ENCODE data around the gene SYTL3.
"Not testable (repeated sequence)": the region's sequence is repeated elsewhere in the genome, so short reads cannot be mapped to it uniquely, and the experiment has no call there.

SYTL3 gene

DNA sequence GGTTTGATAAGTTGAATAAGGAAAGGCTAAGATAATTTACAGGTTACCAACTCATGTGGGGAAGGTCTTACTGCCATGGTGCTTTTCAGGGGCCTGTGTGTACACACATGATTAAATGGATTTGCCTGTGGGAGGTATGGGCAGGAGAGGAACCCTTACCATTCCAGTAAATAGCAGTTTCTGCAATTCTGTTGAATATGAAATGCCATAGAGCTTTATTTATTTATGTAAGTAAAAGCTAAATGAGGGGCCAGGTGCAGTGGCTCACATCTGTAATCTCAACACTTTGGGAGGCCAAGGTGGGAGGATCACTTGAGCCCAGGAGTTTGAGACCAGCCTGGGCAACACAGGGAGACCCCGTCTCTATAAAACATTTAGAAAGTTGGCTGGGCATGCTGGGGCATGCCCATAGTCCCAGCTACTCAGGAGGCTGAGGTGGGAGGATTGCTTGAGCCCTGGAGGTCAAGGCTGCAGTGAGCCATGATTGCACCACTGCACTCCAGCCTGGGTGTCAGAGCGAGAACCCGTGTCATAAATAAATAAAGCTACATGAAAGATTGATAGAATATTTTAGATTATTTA, 17.2 kb upstream of the SYTL3 start:
- not testable (repeated sequence) for H3K9me3 ChIP-seq (ENCODE audit: control insufficient read depth, insufficient read depth, low read length); H3K4me1 ChIP-seq (ENCODE audit: control insufficient read depth, insufficient read depth, low read length); H3K9ac ChIP-seq (ENCODE audit: low read depth, low read length); H3K27ac ChIP-seq (ENCODE audit: low read depth, low read length); H3K27me3 ChIP-seq (ENCODE audit: control insufficient read depth, insufficient read depth, low read length); H3K4me3 ChIP-seq (ENCODE audit: low read depth, low read length)
- peaks cover 80% of the 10 kb centered on the region for H3K36me3 ChIP-seq (ENCODE audit: control insufficient read depth, insufficient read depth, low read length)

DNA sequence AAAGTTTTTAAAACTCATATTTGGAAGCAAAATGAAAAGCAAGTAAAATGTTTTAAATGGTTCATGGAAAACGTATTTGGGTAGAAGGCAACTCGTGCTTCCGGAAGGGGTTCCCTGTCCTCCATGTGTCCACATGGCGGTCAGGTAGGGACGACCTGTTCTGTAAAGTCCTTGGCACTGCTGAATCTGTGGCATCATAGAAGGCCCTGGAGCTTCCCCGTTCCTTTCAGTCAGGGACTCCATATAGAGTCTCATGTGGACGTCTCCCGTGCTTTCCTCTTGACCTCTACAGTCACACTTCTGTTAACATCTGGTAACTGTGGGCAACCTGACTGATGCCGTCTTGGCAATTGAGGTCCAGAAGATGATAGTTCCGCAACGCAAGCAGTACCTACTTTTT, 16.7 kb upstream of the SYTL3 start:
- Histone ChIP-seq H3K36me3 (ENCODE audit: control insufficient read depth, insufficient read depth, low read length) (peaks cover 80% of the 10 kb centered on the region), H3K27me3 (ENCODE audit: control insufficient read depth, insufficient read depth, low read length) (no peaks in the 10 kb centered on the region), H3K9ac (ENCODE audit: low read depth, low read length) (no peak overlapping the region), H3K4me3 (ENCODE audit: low read depth, low read length) (no peak overlapping the region), H3K9me3 (ENCODE audit: control insufficient read depth, insufficient read depth, low read length) (no peaks in the 10 kb centered on the region), H3K4me1 (ENCODE audit: control insufficient read depth, insufficient read depth, low read length) (peaks cover 5% of the 10 kb centered on the region; the same call in 1 of the 2 replicates), H3K27ac (ENCODE audit: low read depth, low read length) (no peak overlapping the region)

DNA sequence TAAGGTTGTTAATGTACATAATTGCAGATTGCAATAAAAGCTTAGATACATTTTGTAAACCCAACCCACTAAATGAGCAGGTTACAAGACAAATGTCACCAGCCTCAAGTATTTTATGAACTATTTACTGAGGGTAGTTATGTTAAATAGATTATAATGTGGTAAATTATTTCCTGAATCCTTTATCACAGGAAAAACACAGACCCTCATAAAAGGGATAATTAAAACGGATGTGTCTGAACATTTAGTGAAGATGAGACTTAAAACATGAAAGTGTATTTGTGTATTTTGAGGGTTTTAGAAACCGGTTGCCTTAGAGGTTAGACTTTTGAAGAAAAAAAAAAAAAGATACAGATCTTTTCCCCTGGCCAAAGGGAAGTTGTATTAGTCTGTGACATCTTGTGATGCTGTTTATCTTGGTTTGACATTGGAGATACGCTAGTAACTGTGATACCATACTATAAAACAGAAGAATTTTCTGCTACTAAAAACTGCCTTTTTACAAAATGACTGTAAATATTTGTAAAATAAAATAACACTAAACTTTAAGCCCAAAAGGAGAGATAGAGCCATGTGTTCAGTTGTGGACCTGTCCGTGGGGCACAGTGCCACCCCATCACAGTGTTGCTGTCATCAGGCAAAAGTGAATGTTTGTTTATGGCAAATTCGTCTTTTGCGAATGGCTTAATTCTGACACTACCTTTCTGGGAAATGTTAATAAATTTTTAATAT, 15.0 kb upstream of the SYTL3 start:
- H3K9me3 ChIP-seq (ENCODE audit: control insufficient read depth, insufficient read depth, low read length), result no peaks in the 10 kb centered on the region
- H3K4me3 ChIP-seq (ENCODE audit: low read depth, low read length), result no peak overlapping the region
- no peaks in the 10 kb centered on the region for H3K4me1 ChIP-seq (ENCODE audit: control insufficient read depth, insufficient read depth, low read length)
- no peaks in the 10 kb centered on the region for H3K27me3 ChIP-seq (ENCODE audit: control insufficient read depth, insufficient read depth, low read length)
- no peak overlapping the region for H3K9ac ChIP-seq (ENCODE audit: low read depth, low read length)
- H3K27ac ChIP-seq (ENCODE audit: low read depth, low read length), result no peak overlapping the region
- H3K36me3 ChIP-seq (ENCODE audit: control insufficient read depth, insufficient read depth, low read length), result peaks cover 68% of the 10 kb centered on the region

GRCh38 chr6:158635427-158636073, 14.3 kb upstream of the SYTL3 start:
- Histone ChIP-seq H3K27ac (ENCODE audit: low read depth, low read length) (no peak overlapping the region), H3K9ac (ENCODE audit: low read depth, low read length) (no peak overlapping the region), H3K36me3 (ENCODE audit: control insufficient read depth, insufficient read depth, low read length) (peaks cover 64% of the 10 kb centered on the region), H3K27me3 (ENCODE audit: control insufficient read depth, insufficient read depth, low read length) (no peaks in the 10 kb centered on the region), H3K4me1 (ENCODE audit: control insufficient read depth, insufficient read depth, low read length) (peaks cover 2% of the 10 kb centered on the region; the same call in 1 of the 2 replicates), H3K9me3 (ENCODE audit: control insufficient read depth, insufficient read depth, low read length) (no peaks in the 10 kb centered on the region), H3K4me3 (ENCODE audit: low read depth, low read length) (no peak overlapping the region)

DNA sequence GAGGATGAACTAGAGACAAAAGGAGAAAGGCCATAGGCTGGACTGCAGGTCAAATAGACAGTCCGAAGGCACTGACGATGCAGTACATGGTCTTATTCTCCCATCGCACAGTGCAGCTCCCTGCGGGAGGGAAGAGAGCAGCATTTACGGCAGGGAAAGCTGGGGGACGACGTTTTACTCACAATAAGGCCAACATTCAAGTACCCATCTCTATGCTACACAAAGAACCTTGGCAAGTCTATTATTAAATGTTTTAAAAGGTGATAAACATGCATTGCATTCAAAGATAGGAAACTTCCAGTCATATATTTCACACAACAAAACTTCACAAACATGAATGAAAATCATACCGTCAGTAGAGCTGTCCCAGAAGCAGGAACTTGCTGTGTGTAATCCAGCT, 13.1 kb upstream of the SYTL3 start:
- H3K9me3 ChIP-seq (ENCODE audit: control insufficient read depth, insufficient read depth, low read length), result no peaks in the 10 kb centered on the region
- H3K4me3 ChIP-seq (ENCODE audit: low read depth, low read length), result no peak overlapping the region
- no peak overlapping the region for H3K27ac ChIP-seq (ENCODE audit: low read depth, low read length)
- no peaks in the 10 kb centered on the region for H3K27me3 ChIP-seq (ENCODE audit: control insufficient read depth, insufficient read depth, low read length)
- H3K4me1 ChIP-seq (ENCODE audit: control insufficient read depth, insufficient read depth, low read length), result peaks cover 5% of the 10 kb centered on the region; the same call in 1 of the 2 replicates
- H3K9ac ChIP-seq (ENCODE audit: low read depth, low read length), result no peak overlapping the region
- peaks cover 54% of the 10 kb centered on the region for H3K36me3 ChIP-seq (ENCODE audit: control insufficient read depth, insufficient read depth, low read length)

DNA sequence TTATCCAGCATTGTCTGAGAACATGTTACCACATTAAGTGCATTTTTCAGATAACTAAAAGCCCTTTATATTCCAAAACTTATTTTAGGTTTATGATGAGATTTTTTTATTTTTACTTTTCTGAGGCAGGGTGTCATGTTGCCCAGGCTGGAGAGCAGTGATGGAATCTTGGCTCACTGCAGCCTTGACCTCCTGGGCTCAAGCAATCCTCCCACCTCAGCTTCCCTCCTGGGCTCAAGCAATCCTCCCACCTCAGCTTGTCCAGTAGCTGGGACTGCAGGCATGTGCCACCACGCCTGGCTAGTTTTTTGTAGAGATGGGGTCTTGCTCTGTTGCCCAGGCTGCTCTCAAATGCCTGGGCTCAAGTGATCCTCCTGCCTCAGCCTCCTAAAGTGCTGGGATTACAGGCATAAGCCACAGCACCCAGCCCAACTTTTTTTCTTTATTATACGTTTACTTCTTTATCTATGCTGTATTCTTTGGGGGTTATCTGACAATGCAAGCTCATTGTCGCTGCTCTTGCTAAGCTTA, 11.5 kb upstream of the SYTL3 start:
- no peaks in the 10 kb centered on the region for H3K9me3 ChIP-seq (ENCODE audit: control insufficient read depth, insufficient read depth, low read length)
- H3K36me3 ChIP-seq (ENCODE audit: control insufficient read depth, insufficient read depth, low read length), result peaks cover 42% of the 10 kb centered on the region
- H3K4me1 ChIP-seq (ENCODE audit: control insufficient read depth, insufficient read depth, low read length), result peaks cover 5% of the 10 kb centered on the region; the same call in 1 of the 2 replicates
- H3K4me3 ChIP-seq (ENCODE audit: low read depth, low read length), result no peak overlapping the region
- no peak overlapping the region for H3K9ac ChIP-seq (ENCODE audit: low read depth, low read length)
- H3K27ac ChIP-seq (ENCODE audit: low read depth, low read length), result no peak overlapping the region
- no peaks in the 10 kb centered on the region for H3K27me3 ChIP-seq (ENCODE audit: control insufficient read depth, insufficient read depth, low read length)

DNA sequence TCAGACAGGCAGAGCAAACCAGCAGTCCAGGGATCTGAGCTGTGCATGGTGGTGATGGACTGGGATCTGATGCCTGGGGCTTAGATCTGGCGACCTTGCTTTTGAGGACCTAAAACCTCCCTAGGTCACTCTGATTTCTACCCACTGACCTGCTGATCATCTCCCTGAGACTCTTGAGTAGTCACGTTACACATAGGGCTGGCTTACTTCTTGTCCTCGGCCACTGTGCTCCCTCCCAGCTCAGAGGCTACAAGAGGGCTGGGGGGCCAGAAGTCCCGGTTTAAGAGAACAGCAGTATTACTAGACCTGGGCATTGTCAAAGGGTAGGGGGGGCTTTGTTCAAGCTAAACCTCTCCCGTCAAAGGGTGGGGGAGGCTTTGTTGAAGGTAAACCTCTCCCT, 10.8 kb upstream of the SYTL3 start:
- Histone ChIP-seq H3K4me1 (ENCODE audit: control insufficient read depth, insufficient read depth, low read length) (peaks cover 5% of the 10 kb centered on the region; the same call in 1 of the 2 replicates), H3K4me3 (ENCODE audit: low read depth, low read length) (no peak overlapping the region), H3K27me3 (ENCODE audit: control insufficient read depth, insufficient read depth, low read length) (no peaks in the 10 kb centered on the region), H3K27ac (ENCODE audit: low read depth, low read length) (no peak overlapping the region), H3K9ac (ENCODE audit: low read depth, low read length) (no peak overlapping the region), H3K9me3 (ENCODE audit: control insufficient read depth, insufficient read depth, low read length) (no peaks in the 10 kb centered on the region), H3K36me3 (ENCODE audit: control insufficient read depth, insufficient read depth, low read length) (peaks cover 36% of the 10 kb centered on the region)

DNA sequence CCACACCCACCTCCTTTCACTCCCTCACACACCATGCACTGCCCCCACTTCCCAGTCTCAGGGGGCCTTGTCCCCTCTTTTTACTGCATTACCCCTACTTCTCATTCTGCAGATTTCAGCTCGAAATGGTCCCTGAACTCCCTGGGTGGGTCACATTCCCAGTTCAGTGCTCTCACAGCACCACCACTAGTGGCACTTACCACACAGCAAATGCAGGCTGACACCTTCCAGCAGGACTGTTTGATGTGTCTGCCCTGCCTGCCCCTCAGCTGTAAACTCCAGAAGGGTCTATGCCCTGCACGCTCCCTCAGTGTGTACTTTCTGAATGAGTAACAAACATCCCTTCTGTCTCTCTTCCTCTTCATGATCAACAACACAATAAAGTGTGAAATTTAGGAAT, 9.3 kb upstream of the SYTL3 start:
- no peak overlapping the region for H3K4me3 ChIP-seq (ENCODE audit: low read depth, low read length)
- no peak overlapping the region for H3K9ac ChIP-seq (ENCODE audit: low read depth, low read length)
- no peaks in the 10 kb centered on the region for H3K9me3 ChIP-seq (ENCODE audit: control insufficient read depth, insufficient read depth, low read length)
- H3K27me3 ChIP-seq (ENCODE audit: control insufficient read depth, insufficient read depth, low read length), result peaks cover 5% of the 10 kb centered on the region; the same call in 1 of the 2 replicates
- H3K27ac ChIP-seq (ENCODE audit: low read depth, low read length), result no peak overlapping the region
- peaks cover 22% of the 10 kb centered on the region for H3K36me3 ChIP-seq (ENCODE audit: control insufficient read depth, insufficient read depth, low read length)
- peaks cover 5% of the 10 kb centered on the region; the same call in 1 of the 2 replicates for H3K4me1 ChIP-seq (ENCODE audit: control insufficient read depth, insufficient read depth, low read length)

DNA sequence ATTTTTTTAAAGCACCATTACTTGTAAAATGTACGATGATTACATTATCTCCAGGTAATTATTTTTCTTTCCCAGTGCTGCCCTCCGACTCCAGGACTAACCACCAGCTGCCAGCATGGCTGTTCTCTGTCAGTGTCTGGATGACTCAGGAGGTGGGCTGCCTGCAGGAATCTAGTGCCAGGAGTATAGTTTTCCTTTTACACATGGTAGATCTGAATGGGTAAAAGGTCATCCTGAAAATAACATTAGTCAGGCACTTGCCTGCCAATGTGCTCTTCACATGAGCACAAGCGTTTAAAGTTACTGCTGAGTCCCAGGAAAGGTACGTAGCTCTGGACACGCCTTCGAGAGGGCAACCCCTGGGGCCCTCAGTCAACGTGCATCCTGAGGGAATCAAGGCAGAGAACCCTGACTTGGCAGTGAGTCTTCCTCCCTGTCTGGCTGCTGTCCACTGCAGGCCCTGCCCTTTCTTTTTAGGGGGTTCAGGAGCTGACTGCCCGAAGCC, 7.7 kb upstream of the SYTL3 start:
- Histone ChIP-seq H3K27ac (ENCODE audit: low read depth, low read length) (no peak overlapping the region), H3K4me3 (ENCODE audit: low read depth, low read length) (no peak overlapping the region), H3K9me3 (ENCODE audit: control insufficient read depth, insufficient read depth, low read length) (no peaks in the 10 kb centered on the region), H3K9ac (ENCODE audit: low read depth, low read length) (no peak overlapping the region), H3K36me3 (ENCODE audit: control insufficient read depth, insufficient read depth, low read length) (peaks cover 8% of the 10 kb centered on the region; the same call in 1 of the 2 replicates), H3K4me1 (ENCODE audit: control insufficient read depth, insufficient read depth, low read length) (peaks cover 5% of the 10 kb centered on the region; the same call in 1 of the 2 replicates), H3K27me3 (ENCODE audit: control insufficient read depth, insufficient read depth, low read length) (peaks cover 9% of the 10 kb centered on the region; the same call in 1 of the 2 replicates)

GRCh38 chr6:158643836-158644230, 6.0 kb upstream of the SYTL3 start:
- Histone ChIP-seq H3K4me1 (ENCODE audit: control insufficient read depth, insufficient read depth, low read length) (peaks cover 5% of the 10 kb centered on the region; the same call in 1 of the 2 replicates), H3K9ac (ENCODE audit: low read depth, low read length) (peak overlapping the region; percentile 92), H3K27ac (ENCODE audit: low read depth, low read length) (peak overlapping the region; percentile 87), H3K36me3 (ENCODE audit: control insufficient read depth, insufficient read depth, low read length) (peaks cover 7% of the 10 kb centered on the region; the same call in 1 of the 2 replicates), H3K4me3 (ENCODE audit: low read depth, low read length) (peak overlapping the region; percentile 92), H3K27me3 (ENCODE audit: control insufficient read depth, insufficient read depth, low read length) (peaks cover 9% of the 10 kb centered on the region; the same call in 1 of the 2 replicates), H3K9me3 (ENCODE audit: control insufficient read depth, insufficient read depth, low read length) (no peaks in the 10 kb centered on the region)
